Eye (tissue), 1 donor: ENCODE results near the gene HOXB5.

Experiments used
- DNase-seq: peaks from one replicate; pipeline ENCODE4 v3.0.0-alpha.2; 2015

The HOXB5 gene

DNA sequence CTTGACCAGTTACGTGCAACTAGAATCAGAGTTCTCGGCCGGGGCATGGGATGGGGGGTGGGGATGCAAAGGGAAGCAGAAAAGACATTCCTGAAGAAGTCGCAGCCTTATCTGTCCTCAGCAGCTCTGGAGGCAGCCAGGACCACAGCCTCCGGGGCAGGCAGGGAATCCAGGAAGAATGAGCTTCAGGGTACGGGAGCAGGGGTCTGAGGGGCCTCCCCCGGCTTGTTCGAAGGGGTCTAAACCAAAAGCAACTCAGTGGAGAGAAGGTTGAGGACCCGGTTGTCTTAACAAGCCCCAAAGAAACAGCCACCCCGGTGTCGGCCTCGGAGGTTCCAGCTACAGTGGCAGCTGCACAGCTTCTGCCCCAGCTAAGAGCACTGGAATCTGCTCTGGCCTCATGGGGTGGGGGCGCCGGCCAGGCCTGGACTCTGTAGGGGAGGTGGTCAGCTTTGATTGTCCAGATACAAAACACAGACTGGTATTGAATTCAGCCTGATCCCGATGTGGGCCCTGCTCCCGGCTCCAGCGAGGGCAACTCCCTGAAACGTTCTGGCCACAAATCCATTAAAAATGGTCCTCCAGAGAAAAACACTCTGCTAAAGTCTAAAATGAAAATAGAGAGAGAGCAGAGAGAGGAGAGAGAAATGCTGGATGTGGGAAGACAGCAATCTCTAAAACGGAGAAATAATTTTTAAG lies 23.1 kb downstream of the HOXB5 start:
- no peak for DNase-seq

DNA sequence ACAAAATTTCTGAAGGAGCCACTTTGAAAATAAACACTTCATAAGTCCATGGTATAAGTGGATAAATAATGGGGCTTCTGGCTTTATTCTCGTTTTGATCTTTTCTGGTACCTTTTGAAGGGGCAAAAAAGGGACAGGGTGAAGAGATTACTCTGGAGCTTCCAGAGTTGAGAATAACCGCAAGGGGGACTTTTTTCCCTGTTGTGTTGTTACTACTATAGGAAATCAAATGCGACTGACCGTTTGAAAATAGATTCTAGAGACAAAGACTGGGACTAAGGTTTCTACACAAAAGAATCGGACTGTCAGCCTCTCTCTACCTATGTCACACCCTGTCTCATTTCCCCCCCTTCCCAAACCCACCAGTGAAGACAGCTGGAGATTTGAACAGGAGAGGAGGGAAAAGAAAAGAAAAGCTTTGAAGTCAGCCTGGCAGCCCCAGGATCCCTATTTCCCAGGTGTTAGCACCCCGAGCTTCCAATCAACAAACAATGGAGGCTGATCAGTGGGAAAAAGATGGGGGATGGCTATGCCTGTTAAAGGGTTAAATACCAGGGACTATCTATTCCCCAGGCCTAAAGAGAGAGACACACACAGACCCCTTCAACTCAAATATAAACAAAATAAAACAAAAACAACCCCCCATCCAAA lies 23.8 kb downstream of the HOXB5 start:
- DNase-seq, result no peak

DNA sequence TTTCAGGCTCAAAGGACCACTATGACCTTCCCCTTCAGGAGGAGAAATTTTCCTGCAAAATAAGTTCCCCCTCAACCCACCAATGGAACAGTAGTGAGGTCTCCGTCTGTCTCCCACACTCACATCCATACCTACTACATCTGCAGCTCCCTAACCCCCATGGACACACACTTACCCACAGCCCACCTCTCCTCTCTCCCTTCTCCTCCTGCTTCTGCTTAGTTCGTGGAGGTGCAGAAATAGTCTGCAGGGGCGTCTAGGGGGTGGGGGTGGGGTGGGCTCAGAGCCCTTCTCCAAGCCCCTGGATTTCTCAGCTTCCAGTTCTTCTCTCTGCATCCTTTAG lies 24.4 kb downstream of the HOXB5 start:
- DNase-seq, result no peak

GRCh38 chr17:48568499-48569239 lies 24.9 kb downstream of the HOXB5 start:
- DNase-seq, result no peak

GRCh38 chr17:48567646-48568354 lies 25.8 kb downstream of the HOXB5 start:
- DNase-seq, result no peak

GRCh38 chr17:48567209-48567608 lies 26.4 kb downstream of the HOXB5 start:
- no peak for DNase-seq

- no peak for DNase-seq
These were observed 26.9 kb downstream of the HOXB5 start for GRCh38 chr17:48566717-48567116.

- DNase-seq, result no peak
These were observed 27.5 kb downstream of the HOXB5 start for GRCh38 chr17:48565925-48566710.

DNA sequence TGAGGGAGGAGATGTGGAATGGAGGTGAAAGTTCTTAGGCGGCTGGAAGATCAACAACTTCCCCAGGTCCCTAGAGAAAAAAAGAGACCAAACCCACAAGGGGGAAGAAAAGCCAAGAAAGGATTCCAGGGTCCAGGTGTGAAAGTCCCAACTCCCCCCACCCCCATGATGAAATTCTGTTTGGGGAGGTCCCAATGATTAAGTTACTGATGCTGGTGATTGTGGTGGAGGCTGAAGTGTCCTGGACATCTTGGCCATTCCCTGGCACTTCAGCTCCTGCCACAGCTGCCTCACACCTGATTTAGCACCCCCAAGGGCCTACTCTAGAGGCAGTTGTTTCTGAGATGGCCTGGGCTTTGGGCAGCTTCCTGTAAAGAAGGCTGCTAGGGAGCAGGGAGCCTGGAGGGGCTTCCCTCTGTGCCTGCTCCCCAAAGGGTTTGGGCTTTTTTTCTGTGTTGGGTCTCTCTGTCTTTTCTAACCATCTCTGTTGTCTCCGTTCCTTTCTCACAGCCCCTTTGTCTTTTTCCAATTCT lies 28.5 kb downstream of the HOXB5 start:
- no peak for DNase-seq

DNA sequence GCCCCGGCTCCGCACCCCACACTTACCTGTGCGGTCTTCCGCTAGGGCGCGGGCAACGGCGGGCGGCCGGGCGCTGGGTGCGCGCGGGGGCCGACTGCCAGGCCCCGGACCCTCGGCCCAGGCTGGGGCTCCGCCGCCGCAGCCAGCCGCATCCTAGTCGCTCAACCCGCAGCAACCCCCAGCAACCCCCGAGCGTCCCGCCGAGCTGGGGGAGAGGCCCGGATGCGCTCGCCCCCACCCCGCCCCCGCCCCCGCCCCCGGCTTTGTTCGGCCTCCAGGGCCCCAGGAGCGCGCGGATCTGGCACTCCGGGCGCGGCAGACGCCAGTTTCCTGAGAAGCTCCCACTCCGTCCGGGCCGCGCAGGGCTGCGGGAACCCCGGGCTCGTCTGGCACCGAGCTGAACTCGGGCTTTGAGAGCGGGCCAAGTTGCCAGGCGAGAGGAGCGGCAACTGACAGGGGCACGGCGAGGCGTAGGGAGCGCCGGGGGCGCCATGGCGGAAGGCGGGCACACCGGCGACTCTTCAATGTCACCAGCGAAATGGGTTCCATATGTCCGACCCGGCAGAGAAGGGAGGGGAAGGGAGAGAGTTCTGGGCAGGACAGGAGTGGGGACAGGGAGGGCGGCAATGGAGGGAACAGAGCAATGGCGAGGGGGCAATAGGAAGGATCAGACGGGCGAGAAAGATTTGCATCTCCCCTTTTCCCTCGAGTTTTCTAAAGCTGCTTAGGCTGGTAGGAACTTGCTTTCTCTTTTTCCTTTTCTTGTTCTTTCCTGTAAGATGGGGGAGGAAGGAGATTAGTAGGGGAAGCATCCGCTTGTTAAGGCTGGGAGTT lies 29.2 kb downstream of the HOXB5 start:
- DNase-seq, result no peak

- no peak for DNase-seq
These were observed 29.8 kb downstream of the HOXB5 start for GRCh38 chr17:48563867-48564187.

DNA sequence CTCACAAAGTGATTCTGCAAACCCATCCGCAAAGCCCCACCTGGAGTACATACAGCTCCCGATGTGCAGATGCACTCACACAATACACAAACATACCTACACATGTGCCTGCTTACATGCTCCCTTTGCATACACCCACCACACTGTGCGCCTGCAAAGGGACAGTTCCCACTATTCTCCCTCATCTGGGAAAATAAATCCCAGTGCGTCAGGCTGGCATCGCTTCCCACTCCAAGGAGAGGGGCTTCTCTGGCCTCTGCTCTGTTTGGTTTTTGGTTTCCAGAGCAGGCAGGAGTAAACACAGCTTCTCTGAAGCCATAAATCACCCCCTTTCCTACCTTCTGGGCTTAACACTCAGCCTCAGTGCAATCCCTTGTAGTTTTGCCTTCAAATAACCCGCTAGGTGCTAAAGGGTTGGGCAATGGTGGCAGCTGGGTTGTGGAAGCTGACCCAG lies 30.2 kb downstream of the HOXB5 start:
- no peak for DNase-seq

DNA sequence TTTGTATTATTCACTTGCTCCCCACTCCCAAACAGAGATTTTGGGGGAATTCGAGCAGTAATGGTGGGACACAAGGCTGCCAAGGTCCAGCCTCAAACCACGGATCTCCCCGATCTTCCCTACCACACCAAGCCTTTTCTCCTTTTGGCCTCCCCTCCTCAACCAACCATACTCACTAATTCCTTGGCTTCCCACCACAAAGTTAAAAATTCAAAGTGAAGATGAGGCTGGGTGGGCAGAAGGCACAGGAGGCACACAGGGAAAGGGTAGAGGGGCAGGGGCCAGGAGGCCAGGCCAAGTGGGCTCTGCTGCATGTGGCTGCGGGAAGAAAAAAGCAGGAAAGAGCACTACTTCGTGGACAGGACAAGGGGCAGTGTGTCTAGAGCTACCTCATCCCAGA lies 30.6 kb downstream of the HOXB5 start:
- no peak for DNase-seq

DNA sequence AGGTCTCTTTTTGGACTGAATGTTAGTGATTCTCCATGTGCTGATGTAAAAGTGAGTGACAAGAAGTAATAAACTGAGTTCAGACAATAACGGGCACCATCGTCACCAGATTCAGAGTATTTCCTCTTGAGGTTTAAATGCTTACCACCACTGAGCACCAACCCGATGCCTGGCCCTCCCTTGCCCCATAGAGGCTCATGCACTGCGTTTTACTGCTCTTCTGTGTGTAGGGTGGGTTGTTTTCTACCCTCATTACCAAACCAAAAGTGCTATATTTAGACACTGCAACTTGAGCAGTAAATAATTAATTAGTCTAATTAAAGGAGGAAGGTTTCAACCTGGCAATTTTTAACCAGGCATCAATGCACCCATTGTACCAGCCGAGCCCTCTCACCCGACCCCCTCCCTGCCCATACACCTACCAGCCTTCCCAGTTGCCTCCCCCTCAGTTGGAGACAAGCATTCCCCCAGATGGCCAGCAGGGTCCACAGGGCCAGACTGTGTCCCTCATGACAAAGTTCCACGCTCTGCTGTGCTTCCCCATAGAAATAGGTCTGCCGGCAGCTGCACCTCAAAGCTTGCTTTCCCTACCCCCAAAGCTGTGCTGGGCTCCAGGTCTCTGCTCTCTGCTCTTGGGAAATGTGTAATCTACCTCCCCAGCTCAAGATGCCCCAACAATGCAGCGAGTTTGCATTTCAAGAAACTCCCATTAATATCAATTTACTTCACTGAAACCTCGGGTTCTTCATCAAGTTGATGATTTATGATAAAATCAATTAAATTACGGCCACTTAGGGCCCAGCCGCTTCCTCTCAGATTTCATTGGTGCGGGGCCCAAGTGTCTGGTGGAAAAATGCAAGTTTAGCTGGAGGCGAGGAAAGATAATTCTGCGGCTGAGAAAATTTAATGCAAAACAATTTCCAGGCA lies 31.4 kb downstream of the HOXB5 start:
- DNase-seq, result no peak

DNA sequence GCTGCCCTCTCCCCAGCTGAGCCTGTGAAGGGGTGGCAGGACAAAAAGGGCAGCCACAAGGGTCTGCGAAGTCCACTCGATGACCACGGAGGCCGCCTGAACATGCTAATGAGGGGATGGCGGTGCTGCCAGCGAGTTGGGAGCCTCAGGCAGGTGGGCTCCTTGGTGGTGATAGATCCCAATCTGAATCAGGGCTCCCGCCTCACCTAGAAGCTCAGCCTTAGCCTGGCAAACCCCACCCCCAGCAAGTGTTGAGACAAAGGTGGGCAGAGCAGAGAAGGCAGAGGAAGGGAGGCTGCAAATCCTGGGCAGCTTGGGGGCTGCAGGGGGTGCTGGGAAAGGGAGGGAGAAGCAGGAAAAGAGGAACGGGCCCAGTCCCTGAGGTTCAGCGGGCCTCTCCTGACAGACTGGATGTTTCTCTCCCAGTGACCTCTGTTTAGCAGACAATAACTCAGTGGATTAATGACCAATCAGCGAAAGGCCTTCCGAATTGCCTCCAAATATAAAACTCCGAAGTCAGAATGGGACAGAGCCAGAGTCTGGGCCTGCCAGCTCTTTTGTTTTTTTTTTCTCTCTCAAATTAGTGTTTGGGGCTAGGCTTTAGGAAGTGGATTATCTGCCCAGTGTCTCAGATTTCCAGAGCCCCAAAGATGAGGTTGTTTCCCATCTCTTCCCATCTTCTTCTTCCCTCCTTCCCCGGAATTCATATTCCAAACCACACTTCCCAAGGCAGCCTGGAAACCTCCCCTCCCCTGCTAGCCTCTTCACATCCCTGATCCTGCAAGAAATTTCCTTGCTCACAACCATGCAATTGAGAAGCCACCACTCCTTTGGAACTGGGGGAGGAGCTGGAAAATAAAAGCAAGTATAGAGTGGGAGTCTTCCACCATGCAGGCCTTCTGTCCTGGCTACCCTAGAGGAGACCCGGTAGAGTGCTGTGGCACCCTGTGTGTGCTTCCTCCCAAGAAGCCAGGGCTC lies 33.5 kb downstream of the HOXB5 start:
- no peak for DNase-seq

DNA sequence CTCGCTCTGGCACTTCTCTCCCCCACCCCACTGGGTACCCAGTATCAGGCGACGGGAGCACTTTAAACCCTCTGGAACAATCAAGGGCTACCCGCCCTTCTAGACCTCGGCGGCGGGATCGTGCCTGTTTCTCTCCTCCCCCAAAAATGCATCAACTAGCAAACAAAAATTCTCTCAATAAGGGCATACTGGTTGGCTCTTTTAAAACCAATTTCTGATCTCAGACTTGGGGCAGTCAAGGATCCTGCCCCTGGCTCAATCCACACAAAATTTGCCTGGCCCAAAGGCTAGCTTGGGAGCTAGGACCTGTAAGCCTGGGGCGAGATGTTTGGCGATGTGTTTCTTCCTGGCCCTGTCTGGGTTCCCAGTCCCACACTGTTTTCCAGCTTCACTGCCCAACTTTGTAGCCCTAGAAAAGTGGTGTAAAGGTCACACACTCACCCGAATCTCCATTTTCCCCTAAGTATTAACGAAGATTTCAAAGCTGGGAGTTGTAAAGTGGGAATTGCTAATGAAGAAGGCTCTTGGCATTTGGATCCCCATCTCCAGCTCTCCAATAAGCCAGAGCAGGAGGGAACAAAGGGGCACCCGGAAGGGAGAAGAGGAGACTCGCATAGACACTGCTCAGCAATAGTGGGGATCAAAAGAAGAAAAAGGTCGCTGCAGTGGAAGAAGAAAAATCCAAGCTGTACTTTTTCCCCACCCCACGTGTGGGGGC lies 34.3 kb downstream of the HOXB5 start:
- DNase-seq, result no peak

- peak; percentile 19 for DNase-seq
These were observed 34.8 kb downstream of the HOXB5 start for GRCh38 chr17:48558831-48559121.

GRCh38 chr17:48558057-48558830 lies 35.3 kb downstream of the HOXB5 start:
- no peak for DNase-seq
